Measurements from ENCODE around the gene FAM120A.

GRCh38 chr9:93436655-93437407 lies 14.7 kb upstream of the FAM120A start:
- TF ChIP-seq CTCF (IDR thresholded peaks at IDR 0.05) (no peak), POLR2A (IDR thresholded peaks at IDR 0.05) (no peak)
